Breast epithelium (tissue), 4 donors: ENCODE measurements around the gene PRSS23. TPM values are rescaled to one million over a fixed set of nuclear protein-coding genes. Genes with fewer than 3 reads are reported as not detected.

Experiments
- DNase-seq, 2 donors: peaks; one replicate each; pipeline ENCODE4 v3.0.0-alpha.2; 2019; ENCODE audit warnings: low spot score in 2 of 2
- H3K27ac ChIP-seq, 2 donors: fragments of 200-600 bp; sonication (generic) in 1 of 2; one replicate each; pipeline ENCODE4 v1.5.1; 2016 to 2019; ENCODE audit warnings: mild to moderate bottlenecking in 1 of 2
- H3K27me3 ChIP-seq, 2 donors: fragments of 200-600 bp; sonication (generic) in 1 of 2; one replicate each; pipeline versions ENCODE4 v1.5.1 to v1.6.0; 2017 to 2019; ENCODE audit warnings: control low read depth in 1 of 2, mild to moderate bottlenecking in 1 of 2
- H3K36me3 ChIP-seq: fragments of 200-600 bp; one replicate; pipeline ENCODE4 v1.5.1; 2019
- H3K4me1 ChIP-seq, 2 donors: fragments of 200-600 bp; sonication (generic); one replicate each; pipeline ENCODE4 v1.5.1; 2016 to 2019; ENCODE audit warnings: control low read depth in 1 of 2
- H3K4me3 ChIP-seq, 3 donors: fragments of 200-600 bp; sonication (generic); 1 replicate in 2 of 3; 2 replicates in 1 of 3; pipeline ENCODE4 v1.5.1; 2016 to 2019; ENCODE audit warnings: mild to moderate bottlenecking in 3 of 3, moderate library complexity in 2 of 3
- H3K9me3 ChIP-seq, 2 donors: fragments of 200-600 bp; sonication (generic) in 1 of 2; one replicate each; pipeline ENCODE4 v1.5.1; 2016 to 2019; ENCODE audit warnings: control low read depth in 1 of 2
- CTCF ChIP-seq, 3 donors: fragments of 450-650 bp; IDR thresholded peaks; one replicate each; pipeline ENCODE4 v1.5.1; 2016 to 2017; ENCODE audit warnings: antibody characterized with exemption in 3 of 3, mild to moderate bottlenecking in 3 of 3, moderate library complexity in 3 of 3
- POLR2A ChIP-seq: fragments of 450-650 bp; IDR thresholded peaks from one replicate; pipeline ENCODE4 v1.6.1; 2016; ENCODE audit warnings: antibody characterized with exemption, mild to moderate bottlenecking, moderate library complexity
- POLR2AphosphoS5 ChIP-seq, 3 donors: sonication (generic); formaldehyde crosslinking; IDR thresholded peaks; one replicate each; pipeline ENCODE4 v1.6.1; 2017; ENCODE audit warnings: antibody characterized with exemption in 3 of 3
- intact Hi-C: fragments of 100-400 bp; cut with DNase I; formaldehyde crosslinking; loops from one replicate; pipeline ENCODE4 v1.15.1; 2023; ENCODE audit warnings: low total_unique reads
- total RNA-seq, 3 donors: library from RNA; depleted of rRNA; stranded (reverse); fragments of >200 nt; gene quantifications; one replicate each; pipeline ENCODE4 v1.1.0, GENCODE V29; 2016

PRSS23 gene
- total RNA-seq, 3 donors from 2014 or later, result 25.2 to 53.7 (median 33.0) TPM

- Histone ChIP-seq H3K27me3 (no peaks in the 10 kb centered on the region), H3K36me3 (no peaks in the 10 kb centered on the region), H3K27ac (peak overlapping the region in 1 of 2 donors; percentile 89), H3K4me3 (peak overlapping the region; percentile 71 to 98 (median 79)), H3K9me3 (no peaks in the 10 kb centered on the region), H3K4me1 (no peaks in the 10 kb centered on the region)
- no peak for TF ChIP-seq POLR2AphosphoS5 (IDR thresholded peaks at IDR 0.05)
- TF ChIP-seq POLR2A, result no peak
- TF ChIP-seq CTCF (IDR thresholded peaks at IDR 0.05), result no peak
- no peak for DNase-seq
- intact Hi-C loops, result no loop called here
Measured at GRCh38 chr11:86801364-86801763, 1.0 kb downstream of the PRSS23 start.

GRCh38 chr11:86802146-86802545 lies 1.8 kb downstream of the PRSS23 start:
- intact Hi-C loops, result no loop called here
- Histone ChIP-seq H3K4me3 (peak overlapping the region; percentile 71 to 98 (median 79)), H3K27ac (peak overlapping the region; percentile 0 to 89), H3K9me3 (no peaks in the 10 kb centered on the region), H3K36me3 (no peaks in the 10 kb centered on the region), H3K4me1 (no peaks in the 10 kb centered on the region), H3K27me3 (no peaks in the 10 kb centered on the region)
- no peak for TF ChIP-seq POLR2AphosphoS5 (IDR thresholded peaks at IDR 0.05)
- TF ChIP-seq POLR2A, result no peak
- no peak for TF ChIP-seq CTCF (IDR thresholded peaks at IDR 0.05)
- DNase-seq, result no peak

- Histone ChIP-seq H3K9me3 (no peaks in the 10 kb centered on the region), H3K36me3 (no peaks in the 10 kb centered on the region), H3K4me3 (peak overlapping the region; percentile 71 to 98 (median 79)), H3K27ac (peak overlapping the region in 1 of 2 donors; percentile 89), H3K27me3 (no peaks in the 10 kb centered on the region), H3K4me1 (no peaks in the 10 kb centered on the region)
- intact Hi-C loops, result no loop called here
- TF ChIP-seq POLR2AphosphoS5 (IDR thresholded peaks at IDR 0.05) (no peak), CTCF (IDR thresholded peaks at IDR 0.05) (peak; percentile 46 to 65 (median 60)), POLR2A (no peak)
- no peak for DNase-seq
Measured at GRCh38 chr11:86802601-86803051, 2.3 kb downstream of the PRSS23 start.

GRCh38 chr11:86803136-86804045 lies 3.0 kb downstream of the PRSS23 start:
- Histone ChIP-seq H3K27me3 (no peaks in the 10 kb centered on the region), H3K9me3 (no peaks in the 10 kb centered on the region), H3K4me3 (peak overlapping the region in 1 of 3 donors; percentile 98), H3K27ac (peak overlapping the region in 1 of 2 donors; percentile 50), H3K4me1 (no peaks in the 10 kb centered on the region), H3K36me3 (no peaks in the 10 kb centered on the region)
- intact Hi-C loops, result no loop called here
- no peak for DNase-seq
- TF ChIP-seq POLR2AphosphoS5 (IDR thresholded peaks at IDR 0.05), result no peak
- no peak for TF ChIP-seq CTCF (IDR thresholded peaks at IDR 0.05)
- TF ChIP-seq POLR2A, result no peak

- TF ChIP-seq POLR2AphosphoS5 (IDR thresholded peaks at IDR 0.05) (no peak), CTCF (IDR thresholded peaks at IDR 0.05) (no peak), POLR2A (no peak)
- peak overlapping the region in 1 of 2 donors; percentile 41 for H3K27ac ChIP-seq
Measured at GRCh38 chr11:86804951-86805350, 4.6 kb downstream of the PRSS23 start.

More at GRCh38 chr11:86804951-86805350, 4.6 kb downstream of the PRSS23 start:
- intact Hi-C loops, result no loop called here
- Histone ChIP-seq H3K36me3 (no peaks in the 10 kb centered on the region), H3K4me3 (no peak overlapping the region), H3K9me3 (no peaks in the 10 kb centered on the region), H3K27me3 (no peaks in the 10 kb centered on the region), H3K4me1 (no peaks in the 10 kb centered on the region)
- no peak for DNase-seq
